GM18519 (cell line): ENCODE results near the gene BMI1.

Experiments used
- ATAC-seq: cut with Tn5 transposase; IDR thresholded peaks from one replicate; pipeline ENCODE4 v1.9.1; 2021; ENCODE audit warnings: mild to moderate bottlenecking, moderate library complexity; ENCODE audit not compliant: unreplicated experiment, low FRiP score

BMI1 gene

DNA sequence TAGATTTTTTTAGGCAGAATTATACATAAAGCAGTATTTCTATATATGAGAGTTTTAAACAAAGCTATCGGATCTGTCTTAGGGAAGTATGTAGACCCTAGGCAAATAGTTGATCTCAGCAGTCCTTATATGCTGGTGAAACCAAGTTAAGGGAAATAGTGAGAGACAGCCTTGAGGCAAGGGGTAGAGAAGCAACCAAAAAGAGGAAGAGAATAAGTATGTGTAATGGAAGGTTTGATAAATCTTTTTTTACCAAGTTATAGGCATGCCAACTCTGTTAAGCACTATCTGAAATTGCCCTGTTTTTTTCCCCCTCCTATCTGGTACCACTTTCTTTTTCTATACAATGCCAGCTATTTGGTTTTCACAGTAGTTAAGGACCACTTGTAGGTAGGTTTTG lies 44.3 kb downstream of the BMI1 start:
- peak; percentile 56 for ATAC-seq

DNA sequence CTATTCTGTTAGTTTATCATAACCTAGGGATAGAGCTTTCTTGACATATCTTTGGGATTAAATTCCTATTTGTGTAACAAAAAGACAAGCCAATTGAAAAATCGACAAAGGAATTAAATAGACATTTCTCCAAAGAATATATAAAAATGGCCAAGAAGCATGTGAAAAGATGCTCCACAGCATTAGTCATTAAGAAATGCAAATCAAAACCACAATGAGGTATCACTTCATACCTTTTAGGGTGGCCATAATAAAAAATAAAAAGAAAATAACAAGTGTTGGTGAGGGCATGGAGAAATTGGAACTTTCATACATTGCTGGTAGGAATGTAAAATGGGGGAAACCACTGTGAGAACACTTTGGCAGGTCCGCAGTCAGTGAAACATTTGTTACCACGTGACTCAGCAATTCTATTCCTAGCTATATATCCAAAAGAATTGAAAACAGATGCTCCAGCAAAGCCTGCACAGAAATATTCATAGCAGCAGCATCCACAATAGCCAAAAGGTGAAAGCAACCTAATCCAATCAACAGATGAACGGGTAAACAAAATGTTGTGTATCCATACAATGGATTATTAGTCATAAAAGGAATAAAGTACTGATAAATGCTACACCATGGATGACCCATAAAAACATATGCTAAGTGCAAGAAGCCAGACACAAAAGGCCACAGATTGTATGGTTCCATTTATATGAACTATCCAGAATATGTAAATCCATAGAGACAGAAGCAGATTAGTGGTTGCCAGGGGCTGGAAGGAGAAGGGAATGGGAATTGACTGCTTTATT lies 44.9 kb downstream of the BMI1 start:
- ATAC-seq = no peak

DNA sequence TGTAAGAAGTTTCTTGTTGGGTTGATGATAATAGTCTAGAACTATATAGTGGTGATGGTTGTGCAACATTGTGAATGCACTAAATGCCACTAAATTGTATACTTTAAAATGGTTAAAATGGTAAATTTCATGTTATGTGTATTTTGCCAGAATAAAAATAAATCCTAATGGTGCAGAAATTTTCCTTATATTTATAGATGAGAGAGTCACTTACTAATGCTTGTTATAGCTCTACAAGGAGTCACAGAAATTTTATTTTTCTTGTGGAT lies 45.5 kb downstream of the BMI1 start:
- no peak for ATAC-seq

DNA sequence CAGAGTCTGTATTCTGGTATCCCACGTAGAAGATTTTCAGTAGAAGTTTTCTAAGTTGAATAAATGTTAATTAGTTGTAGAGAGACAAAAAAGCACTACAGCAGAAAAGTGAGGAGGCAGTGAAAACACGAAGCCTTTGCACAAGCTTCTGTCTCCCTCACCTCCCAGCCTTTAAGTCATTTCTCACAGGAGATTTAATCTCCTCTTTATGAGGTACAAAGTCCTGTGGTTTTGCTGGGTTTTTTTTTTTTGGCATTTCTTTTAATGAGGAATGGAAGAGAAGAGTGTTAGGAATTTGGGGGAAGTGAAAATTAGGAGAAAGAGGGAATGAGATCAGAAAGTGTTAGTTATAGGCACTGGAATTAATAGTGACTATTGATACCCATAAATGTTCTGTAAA lies 45.9 kb downstream of the BMI1 start:
- ATAC-seq = no peak

DNA sequence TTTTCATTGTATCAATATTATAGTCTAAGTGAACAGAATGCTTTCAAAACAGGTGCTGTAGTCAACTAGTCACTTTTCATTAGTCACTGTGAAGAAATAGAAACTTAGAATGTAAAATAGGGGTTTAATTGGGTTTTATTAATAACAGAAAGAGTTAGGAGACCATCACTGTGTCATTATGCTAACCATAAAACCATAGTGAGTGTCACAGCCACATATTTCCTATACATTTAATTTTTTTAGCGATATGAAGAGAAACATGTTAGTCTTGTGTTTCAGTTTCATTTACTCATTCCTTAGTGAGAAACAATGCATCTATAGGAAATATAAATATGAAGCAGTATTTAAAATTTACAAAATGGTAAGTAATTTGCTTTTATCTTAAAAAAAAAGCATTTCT lies 46.6 kb downstream of the BMI1 start:
- no peak for ATAC-seq

DNA sequence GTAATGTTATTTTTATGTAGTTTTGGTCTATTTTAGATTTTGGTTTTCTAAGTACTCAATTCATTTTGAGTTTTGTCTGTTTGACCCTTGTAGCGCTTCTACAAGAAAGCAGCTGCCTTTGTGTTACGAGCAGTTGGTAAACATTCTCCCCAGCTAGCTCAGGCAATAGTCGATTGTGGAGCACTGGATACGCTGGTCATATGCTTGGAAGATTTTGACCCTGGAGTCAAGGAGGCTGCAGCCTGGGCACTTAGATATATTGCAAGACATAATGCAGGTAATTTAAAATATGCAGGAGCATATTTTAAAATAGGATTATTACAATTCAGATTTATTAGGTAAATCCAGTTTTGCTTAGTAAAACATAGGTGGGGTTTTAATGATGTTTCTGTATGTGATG lies 47.5 kb downstream of the BMI1 start:
- ATAC-seq = no peak

DNA sequence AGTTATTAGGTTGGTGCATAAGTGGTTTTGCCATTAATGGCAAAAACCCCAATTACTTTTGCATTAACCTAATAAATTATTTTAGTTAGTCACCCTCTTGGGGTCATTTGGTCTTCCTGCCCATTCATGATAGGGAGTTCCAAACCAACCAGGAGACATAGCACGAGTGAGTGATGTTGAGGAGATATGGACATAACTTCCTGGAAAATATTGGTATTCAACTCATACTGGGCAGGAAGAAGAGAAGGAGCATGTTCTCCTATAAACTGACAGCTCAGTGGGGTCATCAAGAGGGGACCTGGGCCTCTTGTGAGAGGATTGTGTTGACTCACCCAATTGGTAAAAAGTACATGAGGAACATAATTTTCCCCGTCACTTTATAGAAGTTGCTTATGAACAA lies 48.1 kb downstream of the BMI1 start:
- ATAC-seq = no peak

DNA sequence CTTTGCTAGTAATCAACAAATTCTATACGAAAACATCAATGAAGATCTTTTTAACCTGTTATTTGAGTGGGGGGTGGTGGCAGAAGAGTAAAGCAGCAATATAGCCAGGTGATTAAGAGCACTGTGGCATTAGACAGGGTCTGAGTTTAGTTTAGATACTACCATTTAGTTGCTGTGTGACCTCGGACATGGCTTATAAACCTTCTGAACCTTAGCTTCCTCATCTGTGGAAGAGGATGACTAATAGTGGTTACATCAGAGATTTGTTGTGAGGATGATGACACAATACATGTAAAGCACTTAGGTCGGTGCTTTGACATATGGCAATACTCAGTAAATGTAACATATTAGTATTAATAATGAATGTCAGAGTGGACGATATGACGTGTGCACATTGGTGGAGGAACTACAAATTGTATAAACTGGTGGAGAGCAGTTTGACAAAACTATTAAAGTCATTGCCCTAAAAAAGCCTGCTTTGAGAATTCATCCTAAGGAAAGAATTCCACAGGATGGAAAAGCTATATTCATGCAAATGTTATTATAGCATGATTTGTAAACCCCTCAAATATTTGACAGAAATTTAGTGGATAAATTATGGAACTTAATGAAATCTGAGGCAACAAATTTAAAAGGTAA lies 48.7 kb downstream of the BMI1 start:
- ATAC-seq = peak; percentile 49

DNA sequence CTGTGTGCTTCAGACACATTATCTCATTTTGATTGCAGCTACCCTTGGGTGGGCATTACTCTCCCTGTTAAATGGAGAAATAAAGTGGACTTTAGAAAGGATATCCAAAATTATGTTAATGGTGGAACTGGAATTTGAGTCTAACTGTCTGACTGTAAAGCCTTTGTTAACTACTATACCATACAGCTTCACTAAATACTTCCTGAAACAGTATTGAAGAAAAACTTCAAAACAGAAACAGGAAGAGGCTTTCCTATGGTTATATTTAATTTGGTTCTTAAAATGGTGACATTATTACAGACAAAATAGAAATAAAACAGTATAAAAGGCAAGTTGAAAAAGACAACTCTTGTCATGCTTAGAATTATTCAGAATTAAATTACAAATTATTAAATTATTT lies 49.4 kb downstream of the BMI1 start:
- ATAC-seq = no peak

DNA sequence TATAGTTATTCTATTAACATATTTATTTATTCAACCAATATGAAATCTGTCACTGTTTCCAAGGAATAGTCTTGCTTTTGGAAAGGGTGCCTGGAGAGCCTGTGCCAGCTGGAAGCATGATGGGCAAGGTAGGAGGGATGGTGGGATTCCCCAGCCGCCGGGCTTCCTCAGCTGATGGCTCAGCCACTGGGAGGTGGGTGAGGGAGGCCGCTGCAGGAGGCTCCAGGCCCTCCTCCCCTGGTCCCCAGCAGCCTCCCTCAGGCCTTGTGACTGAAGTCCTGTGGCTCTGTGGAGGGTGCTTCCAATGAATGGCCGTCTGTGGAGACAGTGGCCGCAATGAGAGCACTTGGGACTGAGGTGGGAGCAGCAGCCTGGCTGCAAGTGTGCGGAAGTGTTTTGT lies 51.4 kb downstream of the BMI1 start:
- no peak for ATAC-seq

DNA sequence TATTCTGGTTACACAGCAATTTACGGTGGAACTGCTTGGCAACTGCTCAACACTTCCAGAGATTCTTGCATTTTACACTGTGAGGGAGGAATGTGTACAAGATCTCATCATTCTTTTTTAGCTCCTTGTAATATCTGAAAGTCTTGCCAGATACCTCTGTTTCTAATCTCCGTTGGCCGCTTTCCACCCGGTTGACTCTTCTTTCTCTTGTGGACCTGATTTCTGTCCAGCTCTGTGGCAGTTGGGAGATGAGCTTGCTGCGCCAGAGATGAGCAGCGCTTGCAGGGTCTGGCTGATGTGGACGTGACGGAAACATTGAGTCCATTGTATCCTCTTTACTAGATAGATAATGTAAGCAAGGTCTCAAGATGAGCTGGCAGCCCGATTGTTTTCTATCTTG lies 52.0 kb downstream of the BMI1 start:
- no peak for ATAC-seq

DNA sequence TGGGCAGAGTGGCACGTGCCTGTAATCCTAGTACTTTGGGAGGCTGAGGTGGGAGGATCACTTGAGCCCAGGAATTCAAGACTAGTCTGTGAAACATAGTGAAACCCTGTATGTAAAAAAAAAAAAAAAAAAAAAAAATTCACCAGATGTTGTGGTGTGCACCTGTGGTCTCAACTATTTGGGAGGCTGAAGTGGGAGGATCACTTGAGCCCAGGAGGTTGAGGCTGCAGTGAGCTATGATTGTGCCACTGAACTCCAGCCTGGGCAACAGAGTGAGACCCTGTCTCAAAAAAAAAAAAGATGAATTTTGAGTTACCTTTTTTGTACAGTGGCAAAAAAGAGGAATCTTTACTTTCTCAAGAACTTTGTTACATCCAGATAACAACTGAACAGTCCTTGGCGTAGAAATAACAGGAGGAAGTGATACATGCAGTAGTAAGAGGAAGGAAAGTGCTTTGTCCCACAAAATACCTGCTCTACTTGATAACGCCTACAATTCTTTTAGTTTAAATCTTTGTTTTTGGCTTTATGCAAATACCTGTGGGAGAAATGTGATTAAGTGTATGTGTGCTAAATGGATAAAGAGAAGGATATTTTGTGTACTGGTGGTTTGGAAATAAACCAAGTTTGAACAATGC lies 53.7 kb downstream of the BMI1 start:
- ATAC-seq = no peak

DNA sequence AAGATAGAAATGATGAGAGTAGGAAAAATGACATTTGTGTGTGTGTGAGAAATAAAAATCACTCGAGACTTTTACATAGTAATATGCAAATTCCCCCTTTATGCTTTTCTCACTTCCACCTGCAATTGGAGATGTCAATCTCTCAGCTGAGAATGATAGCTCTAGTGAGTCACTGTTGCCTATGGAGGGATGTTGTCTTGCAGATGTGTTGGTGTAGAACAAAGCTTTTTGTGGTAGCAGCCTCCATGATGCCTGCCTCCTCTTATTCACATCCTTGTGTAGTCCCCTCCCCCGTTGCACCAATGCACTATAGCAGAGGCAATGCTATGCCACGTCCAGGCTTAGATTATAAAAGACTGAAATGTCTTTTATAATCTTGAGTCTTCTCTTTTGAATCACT lies 58.2 kb downstream of the BMI1 start:
- ATAC-seq = peak; percentile 45
